Globus pallidus (tissue), 1 donor: ENCODE results near the gene PRR15L.

Experiments used
- DNase-seq: peaks from one replicate; pipeline ENCODE4 v3.0.0-alpha.2; 2015; ENCODE audit warnings: low spot score

PRR15L gene

GRCh38 chr17:47959825-47960655, 2.4 kb upstream of the PRR15L start:
- DNase-seq = no peak

DNA sequence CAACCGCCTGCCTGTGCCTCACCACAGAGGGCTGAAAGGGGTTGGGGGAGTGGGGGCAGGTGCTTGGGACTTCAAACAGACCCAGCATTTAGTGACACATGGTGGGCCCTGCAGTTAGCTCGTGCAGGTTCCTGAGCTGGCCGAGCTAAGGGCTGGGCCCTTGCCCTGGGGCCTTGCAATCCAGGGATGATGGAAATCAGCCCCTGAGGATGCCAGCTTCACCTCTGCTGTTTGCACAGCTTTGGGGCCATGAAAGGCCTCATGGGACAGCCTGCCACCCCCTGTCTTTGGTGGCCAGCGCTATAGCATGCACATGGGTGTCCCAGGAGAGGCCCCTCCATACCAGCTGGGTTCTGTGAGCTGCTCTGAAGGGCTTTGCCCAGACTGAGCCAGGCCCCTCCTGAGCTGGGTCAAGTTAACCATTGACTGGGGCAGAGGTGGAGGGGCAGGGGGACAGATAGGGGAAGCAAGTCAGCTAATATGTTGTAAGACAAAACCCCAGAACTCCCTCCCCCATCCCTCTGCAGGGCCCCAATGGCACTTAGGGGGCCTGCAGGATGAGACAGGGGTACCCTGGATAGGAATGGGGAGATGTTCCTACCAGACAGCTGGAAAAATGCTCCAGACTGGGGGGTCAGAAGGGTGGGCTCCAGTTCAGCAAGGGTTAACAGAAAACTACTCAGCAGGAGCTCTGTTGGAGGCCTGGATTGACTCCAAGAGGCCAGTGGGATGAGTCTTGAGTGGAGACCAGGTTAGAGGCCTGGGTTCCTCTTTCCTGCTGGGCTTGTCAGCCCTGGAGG, 692 bp downstream of the PRR15L start:
- DNase-seq = no peak

DNA sequence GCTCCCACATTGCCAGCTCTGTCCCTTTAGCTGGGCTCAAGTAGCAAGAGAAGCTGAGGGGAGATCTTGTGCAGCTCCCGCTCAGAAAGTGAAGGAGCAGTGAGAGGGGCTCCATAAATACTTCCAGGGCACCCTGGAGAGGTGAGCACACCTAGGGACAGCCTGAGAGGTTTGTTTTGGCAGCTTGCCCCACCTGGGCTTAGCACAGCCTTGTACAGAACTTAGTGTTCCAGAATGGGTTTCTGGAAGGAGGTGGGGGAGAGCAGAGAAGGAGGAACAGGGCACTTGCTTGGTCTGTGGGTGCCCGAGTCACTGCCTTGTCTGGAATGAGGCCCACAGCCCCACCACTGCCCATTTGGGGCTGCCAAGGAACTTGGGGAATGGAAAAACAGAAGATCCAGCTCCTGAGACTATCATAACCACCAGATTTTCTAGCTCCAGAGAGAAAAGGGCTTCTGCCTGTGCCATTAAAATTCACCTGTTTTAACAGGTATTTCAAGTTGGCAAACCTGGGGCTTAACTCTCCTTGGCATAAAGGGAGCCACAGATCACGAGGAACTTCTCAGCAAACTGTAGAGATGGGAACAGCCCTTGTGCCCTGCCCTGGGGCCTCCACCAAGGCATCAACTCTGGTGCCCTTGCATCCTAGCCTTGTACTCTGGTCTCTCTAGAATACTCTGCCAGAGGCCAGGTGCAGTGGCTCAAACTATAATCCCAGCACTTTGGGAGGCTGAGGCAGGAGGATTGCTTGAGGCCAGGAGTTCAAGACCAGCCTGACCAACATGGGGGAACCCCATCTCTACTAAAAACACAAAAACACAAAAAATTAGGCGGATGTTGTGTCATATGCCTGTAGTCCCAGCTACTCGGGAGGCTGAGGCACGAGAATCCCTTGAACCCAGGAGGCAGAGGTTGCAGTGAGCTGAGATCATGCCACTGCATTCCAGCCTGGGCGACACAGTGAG, 1.9 kb downstream of the PRR15L start:
- DNase-seq = no peak

DNA sequence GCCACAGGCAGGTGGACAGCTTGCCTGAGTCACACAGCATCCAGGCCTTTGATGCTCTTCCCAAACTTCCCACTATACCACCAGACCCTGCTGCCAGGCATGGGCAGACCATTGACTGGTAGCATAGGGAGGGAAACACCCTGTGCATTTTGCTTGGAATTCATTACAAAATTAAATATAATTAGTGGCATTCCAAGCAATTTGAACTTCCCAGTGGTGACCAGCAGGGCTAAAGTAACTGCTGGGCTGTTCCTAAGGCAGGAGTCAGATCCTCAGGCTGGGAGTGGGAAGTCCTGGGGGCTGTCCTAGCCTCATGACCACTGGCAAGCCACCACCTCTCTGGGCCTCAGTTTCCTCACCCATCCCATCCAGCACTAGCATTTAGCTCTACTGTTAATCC, 3.8 kb downstream of the PRR15L start:
- DNase-seq = no peak

DNA sequence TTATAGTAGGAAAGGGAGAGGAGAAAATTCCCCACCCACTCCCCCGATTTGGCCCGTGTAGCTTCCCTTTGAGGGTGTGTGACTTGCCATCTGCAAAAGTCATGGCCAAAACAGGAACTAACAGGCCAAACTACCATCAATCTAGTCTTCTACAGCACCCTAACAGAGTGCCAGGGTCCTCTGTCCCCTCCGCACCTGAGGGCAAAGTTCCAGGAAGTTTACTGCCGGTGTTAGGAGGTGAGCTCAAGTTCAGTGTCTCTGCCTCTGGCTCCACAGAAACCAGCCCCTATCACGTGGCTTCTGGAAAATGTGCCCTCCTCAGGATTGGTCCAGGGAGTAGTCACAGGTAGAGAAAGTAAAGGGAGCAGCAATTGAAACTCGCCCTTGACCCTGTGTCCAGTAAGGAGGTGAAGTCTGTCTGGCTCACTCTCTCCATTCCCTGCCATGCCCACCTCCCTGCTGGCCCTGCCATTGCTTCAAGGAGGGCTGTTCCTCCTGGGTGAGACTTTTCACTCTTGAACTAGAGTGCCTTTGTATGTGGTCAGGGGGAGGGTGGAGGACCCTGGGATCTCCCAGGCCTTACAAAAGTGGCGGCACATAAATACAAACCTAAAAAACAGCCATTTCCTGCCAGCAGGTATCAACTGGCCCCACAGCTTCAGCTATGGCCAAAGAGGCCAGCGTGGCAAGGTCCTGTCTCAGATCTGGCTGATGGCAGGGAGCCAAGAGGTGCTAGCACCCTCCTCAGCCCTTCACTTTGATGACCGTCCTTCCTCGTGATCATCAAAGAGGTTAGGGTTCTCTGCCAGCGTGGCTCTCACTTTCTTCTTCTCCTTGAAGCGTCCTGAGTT, 5.3 kb downstream of the PRR15L start:
- DNase-seq = no peak

- no peak for DNase-seq
Observed at GRCh38 chr17:47950448-47950847, 7.2 kb downstream of the PRR15L start.

DNA sequence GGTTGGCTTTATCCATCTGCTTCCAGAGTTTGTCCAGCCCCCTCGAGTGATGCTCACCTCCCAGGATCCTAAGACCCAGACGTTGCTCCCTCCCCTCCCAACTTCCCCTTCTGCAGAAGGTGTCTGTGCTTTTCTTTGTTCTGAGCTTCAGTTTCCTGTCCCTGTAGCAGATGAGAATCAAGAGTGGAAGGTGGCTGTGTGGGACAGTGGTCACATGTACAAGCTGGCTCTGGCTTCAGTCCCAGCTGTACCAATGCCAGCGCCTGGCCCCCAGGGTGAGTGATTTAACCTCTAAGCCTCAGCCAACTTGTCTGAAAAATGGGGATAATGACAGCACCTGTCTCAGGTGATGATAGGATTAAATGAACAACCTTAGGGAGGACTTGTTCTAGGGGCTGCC, 7.7 kb downstream of the PRR15L start:
- DNase-seq = no peak

DNA sequence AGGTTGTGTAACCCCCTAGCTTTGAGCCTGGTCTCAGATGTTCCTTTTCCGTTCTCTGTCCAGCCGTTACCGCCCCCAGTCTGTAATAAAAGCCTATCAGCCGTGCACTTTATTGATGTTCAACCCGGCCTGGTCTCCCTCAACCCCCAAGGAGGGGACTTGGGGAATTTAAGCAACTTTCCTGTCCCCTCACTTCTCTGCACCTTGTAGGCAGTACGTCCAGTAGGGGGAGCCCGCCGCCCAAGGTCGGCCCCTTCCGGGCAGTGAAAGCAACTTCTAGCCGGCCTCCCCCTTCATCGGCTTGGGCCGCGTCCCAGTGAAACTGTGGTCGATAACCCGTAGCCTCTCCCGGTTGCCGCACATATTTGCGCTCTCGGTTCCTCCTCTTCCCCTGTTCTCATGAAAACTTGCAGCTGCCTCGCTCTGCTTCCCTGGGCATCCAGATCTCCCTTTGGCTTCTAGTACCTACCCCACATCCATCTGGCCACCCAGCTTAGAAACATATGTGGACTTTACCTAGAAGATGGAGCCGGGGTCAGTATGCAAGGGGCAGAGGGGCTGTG, 8.4 kb downstream of the PRR15L start:
- DNase-seq = peak; percentile 81

GRCh38 chr17:47948706-47949196, 8.9 kb downstream of the PRR15L start:
- no peak for DNase-seq

GRCh38 chr17:47946929-47947397, 10.7 kb downstream of the PRR15L start:
- DNase-seq = peak; percentile 62

DNA sequence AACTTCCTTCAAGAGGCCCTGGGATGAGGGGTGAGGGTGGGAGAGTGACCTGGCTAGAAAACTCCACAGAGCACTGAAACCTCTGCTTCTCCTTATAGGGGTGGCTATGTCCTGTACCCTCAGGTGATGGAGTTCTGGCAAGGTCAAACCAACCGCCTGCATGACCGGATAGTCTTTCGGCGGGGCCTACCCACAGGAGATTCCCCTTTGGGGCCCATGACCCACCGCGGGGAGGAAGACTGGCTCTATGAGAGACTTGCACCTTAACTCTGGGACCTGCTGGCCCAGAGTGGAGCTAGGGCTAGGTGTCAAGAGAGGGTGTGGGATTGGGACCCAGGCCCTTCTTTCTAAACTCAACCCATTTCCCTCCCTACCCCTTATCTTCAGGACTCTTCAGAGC, 11.2 kb downstream of the PRR15L start:
- no peak for DNase-seq

- DNase-seq = no peak
Observed at GRCh38 chr17:47945529-47946508, 11.9 kb downstream of the PRR15L start.

GRCh38 chr17:47945080-47945479, 12.6 kb downstream of the PRR15L start:
- no peak for DNase-seq

GRCh38 chr17:47942568-47942967, 15.1 kb downstream of the PRR15L start:
- DNase-seq = no peak

DNA sequence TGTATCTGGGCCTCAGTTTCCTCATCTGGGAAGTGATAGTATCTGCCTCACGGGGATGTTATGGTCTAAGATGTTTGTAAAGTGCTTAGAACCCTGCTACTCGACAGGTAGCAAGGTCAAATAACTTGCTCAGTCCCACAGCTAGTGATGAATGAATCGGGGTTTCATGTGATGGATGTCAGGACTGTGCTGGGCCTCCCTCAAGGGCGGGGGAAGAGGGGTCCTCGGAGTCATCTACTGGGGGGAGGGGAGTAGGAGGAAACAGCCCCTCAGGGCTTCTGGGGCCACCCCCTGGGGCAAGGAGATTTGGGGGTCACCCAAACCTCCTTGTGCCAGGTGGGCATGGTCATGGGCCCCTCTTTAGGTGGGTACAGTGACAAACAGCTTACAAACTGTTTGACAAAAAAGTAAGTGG, 15.6 kb downstream of the PRR15L start:
- DNase-seq = no peak

DNA sequence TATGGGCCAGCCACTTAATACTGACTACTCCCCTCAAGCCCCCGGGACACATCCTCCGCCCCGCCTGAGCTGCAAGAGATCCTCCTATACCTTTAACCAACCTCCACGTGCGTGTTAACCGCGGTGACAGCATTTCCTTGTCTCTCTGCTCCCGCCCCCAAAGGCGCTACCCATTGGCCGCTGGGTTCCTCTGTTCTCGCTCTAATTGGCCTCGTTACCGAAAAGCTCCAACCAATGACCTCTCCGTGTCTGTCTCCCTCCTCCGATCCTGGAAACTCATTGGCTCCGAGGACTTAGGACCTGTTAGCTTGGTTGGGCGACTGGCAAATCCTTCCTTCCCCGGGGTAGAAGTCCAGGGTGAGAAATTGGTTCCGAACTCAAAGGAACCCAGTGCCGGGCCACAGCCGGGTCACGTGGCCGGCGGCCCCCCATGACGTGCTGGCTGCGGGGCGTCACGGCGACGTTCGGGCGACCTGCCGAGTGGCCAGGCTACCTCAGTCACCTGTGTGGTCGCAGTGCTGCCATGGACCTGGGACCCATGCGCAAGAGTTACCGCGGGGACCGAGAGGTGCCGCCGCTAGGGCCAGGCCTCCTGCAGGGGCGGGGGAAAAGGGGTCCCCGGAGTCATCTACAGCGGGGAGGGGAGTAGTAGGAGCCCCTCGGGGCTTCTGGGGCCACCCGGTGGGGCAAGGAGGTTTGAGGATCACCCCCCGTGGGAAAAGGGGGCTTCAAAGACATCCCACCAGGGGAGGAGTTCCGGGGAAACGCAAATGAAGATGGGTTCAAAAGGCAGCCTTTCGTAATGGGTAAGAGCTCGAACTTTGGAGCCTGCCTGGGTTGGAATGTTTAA, 16.2 kb downstream of the PRR15L start, which contains the start of gene PNPO:
Gene PNPO, plus strand, starts transcription at position 326 of the 850 bp plus-strand sequence. Its CDS starts 105 bp downstream, at position 431.
- DNase-seq = peak; percentile 98

GRCh38 chr17:47937941-47938340, 19.7 kb downstream of the PRR15L start:
- no peak for DNase-seq

GRCh38 chr17:47935961-47936360, 21.7 kb downstream of the PRR15L start:
- DNase-seq = no peak
